ENCODE data around the gene CARS1. TPM values are rescaled to one million over a fixed set of nuclear protein-coding genes. Genes with fewer than 3 reads are reported as not detected.

Gene CARS1
- polyA plus RNA-seq, 1 of the 3 experiments (the other 2 are of a cell fraction), result 52.1 TPM

GRCh38 chr11:2983908-2984307, 73.3 kb downstream of the CARS1 start:
- H3K27ac ChIP-seq (ENCODE audit: low read depth in 2 of 2, low read length in 1 of 2), result no peak overlapping the region
- POLR2A ChIA-PET, result no interaction called here
- 82% methylated on average over 4 of the region's 4 CpGs for WGBS (ENCODE audit: low lambda C conversion rate)
- no peaks in the 10 kb centered on the region for H3K9me3 ChIP-seq
- no peak overlapping the region for H2AFZ ChIP-seq (ENCODE audit: low read depth)
- H3F3A ChIP-seq (replicated peaks; ENCODE audit: insufficient read depth), result no peaks in the 10 kb centered on the region
- H3K9ac ChIP-seq, result no peak overlapping the region
- TF ChIP-seq IRF3 (IDR thresholded peaks at IDR 0.05; ENCODE audit: low read depth, low read length) (no peak), MEF2A (IDR thresholded peaks at IDR 0.05; ENCODE audit: borderline replicate concordance, low read depth) (no peak), SIN3A (IDR thresholded peaks at IDR 0.05; ENCODE audit: borderline replicate concordance, low read depth, low read length) (no peak), CHD2 (IDR thresholded peaks at IDR 0.05; ENCODE audit: low read length, partially characterized antibody) (no peak), TAF1 (IDR thresholded peaks at IDR 0.05; ENCODE audit: borderline replicate concordance, low read depth, low read length) (no peak), YY1 (IDR thresholded peaks at IDR 0.05; ENCODE audit: low read depth) (no peak), SMC3 (IDR thresholded peaks at IDR 0.05; ENCODE audit: low read depth, low read length) (no peak), EZH2phosphoT487 (IDR thresholded peaks at IDR 0.05; ENCODE audit: borderline replicate concordance, low read depth) (no peak), RAD21 (IDR thresholded peaks at IDR 0.05; ENCODE audit: low read length) (no peak), PBX3 (IDR thresholded peaks at IDR 0.05) (no peak), CTCF (IDR thresholded peaks at IDR 0.05) (no peak), RFX5 (IDR thresholded peaks at IDR 0.05; ENCODE audit: low read length) (no peak), FOXM1 (IDR thresholded peaks at IDR 0.05; ENCODE audit: low read depth) (no peak), EP300 (IDR thresholded peaks at IDR 0.05; ENCODE audit: borderline replicate concordance in 1 of 2, low read depth in 1 of 2, low read length in 1 of 2) (no peak), FOXJ3 (CRISPR knock-in tag; IDR thresholded peaks at IDR 0.05) (no peak), RCOR1 (IDR thresholded peaks at IDR 0.05; ENCODE audit: low read length) (no peak), RXRA (IDR thresholded peaks at IDR 0.05; ENCODE audit: borderline replicate concordance, low read depth) (no peak), MXI1 (IDR thresholded peaks at IDR 0.05; ENCODE audit: low read depth, low read length) (no peak), GATA2 (CRISPR knock-in tag; IDR thresholded peaks at IDR 0.05) (no peak)
- peaks cover 86% of the 10 kb centered on the region for H4K20me1 ChIP-seq (ENCODE audit: insufficient read depth)
- H3K79me2 ChIP-seq (ENCODE audit: insufficient read depth), result peaks cover 100% of the 10 kb centered on the region
- peaks cover 8 to 20% of the 10 kb centered on the region in 2 experiments for H3K36me3 ChIP-seq (replicated peaks in 1 of 2; ENCODE audit: control insufficient read depth in 1 of 2, insufficient read depth in 2 of 2, low read length in 1 of 2)
- CTCF ChIA-PET, result interaction anchor here (1.0 kb wide), 1 partner anchor 107 kb away, joined by 3 read pairs; no protein-coding TSS in a partner anchor
- no peak overlapping the region for H3K4me2 ChIP-seq
- DNase-seq, result no peak
- H3K4me3 ChIP-seq (ENCODE audit: low read depth in 2 of 2, low read length in 1 of 2), result no peak overlapping the region
- no peaks in the 10 kb centered on the region for H3K9me2 ChIP-seq
- H3K4me1 ChIP-seq (ENCODE audit: control insufficient read depth in 1 of 2, insufficient read depth in 2 of 2, low read depth in 1 of 2, low read length in 1 of 2), result peaks cover 3 to 9% of the 10 kb centered on the region in 2 experiments; a peak in 3 of 4 replicates
- H3K27me3 ChIP-seq (ENCODE audit: insufficient read depth), result no peaks in the 10 kb centered on the region
